AG08395 (cell line): ENCODE results near the gene EFCAB5.
"Not testable (repeated sequence)": the region's sequence is repeated elsewhere in the genome, so short reads cannot be mapped to it uniquely, and the experiment has no call there.

ENCODE experiments used
- DNase-seq: peaks from one replicate; pipeline ENCODE4 v3.0.0; 2012; ENCODE audit warnings: mixed read lengths, low spot score

Gene EFCAB5

DNA sequence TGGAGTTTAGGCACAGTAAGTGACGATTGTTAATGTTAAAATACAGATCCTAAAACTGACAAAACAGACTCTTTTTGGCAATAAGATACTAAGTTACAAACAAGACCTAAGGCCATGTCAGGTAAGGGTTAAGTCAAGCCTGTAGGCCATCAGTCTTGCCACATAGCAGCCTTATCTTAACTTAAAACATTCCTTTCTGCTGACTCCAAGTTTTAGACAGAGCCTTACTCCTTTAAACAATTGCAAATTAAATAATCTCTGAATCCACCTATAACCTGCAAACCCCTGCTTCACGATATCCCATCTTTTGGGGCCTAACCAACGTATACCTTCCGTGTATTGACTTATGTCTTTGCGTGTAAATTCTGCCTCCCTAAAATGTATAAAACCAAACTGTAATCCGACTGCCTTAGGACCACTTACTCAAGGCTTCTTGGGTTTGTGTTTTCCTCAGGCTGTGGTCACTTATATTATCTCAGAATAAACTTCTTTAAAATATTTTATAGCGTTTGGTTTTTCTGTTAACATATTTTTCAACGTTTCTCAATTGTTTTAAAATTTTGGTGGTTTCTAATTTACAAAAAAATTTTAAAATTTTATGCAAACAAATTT lies 64.4 kb downstream of the EFCAB5 start:
- no peak for DNase-seq

DNA sequence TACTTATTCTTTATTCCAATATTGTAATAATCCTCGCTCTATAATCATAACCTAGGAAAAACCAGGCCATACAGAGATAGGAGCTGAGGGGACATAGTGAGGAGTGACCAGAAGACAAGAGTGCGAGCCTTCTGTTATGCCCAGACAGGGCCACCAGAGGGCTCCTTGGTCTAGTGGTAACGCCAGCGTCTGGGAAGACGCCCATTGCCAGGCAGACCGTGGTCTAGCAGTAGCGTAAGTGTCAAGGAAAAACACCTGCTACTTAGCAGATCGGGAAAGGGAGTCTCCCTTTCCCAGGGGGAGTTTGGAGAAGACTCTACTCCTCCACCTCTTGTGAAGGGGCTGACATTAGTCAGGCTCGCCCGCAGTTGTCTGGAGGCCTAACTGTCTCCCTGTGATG lies 70.5 kb downstream of the EFCAB5 start:
- DNase-seq, result not testable (repeated sequence)

DNA sequence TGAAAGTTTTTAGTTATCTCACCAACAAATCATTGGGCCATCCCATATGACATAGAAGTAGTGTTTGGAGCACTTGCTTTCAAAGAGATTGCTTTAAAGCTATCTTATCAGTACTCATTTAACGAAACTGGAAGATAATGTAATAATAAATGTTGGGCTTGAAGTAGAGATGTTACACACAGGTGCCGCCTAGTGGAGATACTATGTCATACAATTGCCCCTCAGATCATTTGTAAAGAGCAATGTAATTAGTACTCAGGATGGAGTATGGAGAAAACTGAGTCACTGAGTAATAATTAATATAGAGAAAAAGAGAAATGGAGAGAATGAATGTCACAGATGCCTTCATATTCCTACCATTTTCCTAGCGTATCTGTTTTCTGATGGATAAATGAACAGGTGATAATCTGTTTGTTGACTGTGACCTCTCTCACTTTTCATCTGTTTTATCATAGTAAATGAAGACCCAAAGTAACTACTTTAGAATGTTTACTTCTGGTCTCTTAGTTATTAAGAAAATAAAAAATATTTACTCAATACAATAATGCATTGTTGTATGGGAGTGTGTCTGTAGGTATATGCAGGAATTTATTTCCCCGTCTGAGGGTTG lies 80.4 kb downstream of the EFCAB5 start:
- DNase-seq, result peak; percentile 64

DNA sequence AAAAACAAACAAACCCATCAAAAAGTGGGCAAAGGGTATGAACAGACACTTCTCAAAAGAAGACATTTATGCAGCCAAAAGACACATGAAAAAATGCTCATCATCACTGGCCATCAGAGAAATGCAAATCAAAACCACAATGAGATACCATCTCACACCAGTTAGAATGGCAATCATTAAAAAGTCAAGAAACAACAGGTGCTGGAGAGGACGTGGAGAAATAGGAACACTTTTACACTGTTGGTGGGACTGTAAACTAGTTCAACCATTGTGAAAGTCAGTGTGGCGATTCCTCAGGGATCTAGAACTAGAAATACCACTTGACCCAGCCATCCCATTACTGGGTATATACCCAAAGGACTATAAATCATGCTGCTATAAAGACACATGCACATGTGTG lies 83.9 kb downstream of the EFCAB5 start:
- not testable (repeated sequence) for DNase-seq

DNA sequence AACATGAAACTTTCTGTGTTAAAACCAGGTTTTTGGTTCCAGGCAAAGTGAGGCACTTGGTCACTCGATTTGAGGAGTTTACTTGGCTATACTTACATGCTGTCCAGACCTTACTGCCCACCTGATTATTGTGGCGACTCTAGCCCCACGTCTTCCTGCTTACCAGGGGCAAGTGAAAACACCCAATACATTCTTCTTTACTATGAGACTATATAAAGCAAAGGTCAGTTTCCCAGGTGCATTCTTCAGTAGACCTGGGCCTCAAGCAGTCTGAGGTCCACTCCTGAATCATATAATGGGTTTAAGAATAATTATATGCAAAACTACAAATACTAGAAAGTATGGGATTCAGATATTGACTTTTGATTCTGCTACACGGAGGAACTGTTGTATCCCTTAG lies 86.2 kb downstream of the EFCAB5 start:
- no peak for DNase-seq

DNA sequence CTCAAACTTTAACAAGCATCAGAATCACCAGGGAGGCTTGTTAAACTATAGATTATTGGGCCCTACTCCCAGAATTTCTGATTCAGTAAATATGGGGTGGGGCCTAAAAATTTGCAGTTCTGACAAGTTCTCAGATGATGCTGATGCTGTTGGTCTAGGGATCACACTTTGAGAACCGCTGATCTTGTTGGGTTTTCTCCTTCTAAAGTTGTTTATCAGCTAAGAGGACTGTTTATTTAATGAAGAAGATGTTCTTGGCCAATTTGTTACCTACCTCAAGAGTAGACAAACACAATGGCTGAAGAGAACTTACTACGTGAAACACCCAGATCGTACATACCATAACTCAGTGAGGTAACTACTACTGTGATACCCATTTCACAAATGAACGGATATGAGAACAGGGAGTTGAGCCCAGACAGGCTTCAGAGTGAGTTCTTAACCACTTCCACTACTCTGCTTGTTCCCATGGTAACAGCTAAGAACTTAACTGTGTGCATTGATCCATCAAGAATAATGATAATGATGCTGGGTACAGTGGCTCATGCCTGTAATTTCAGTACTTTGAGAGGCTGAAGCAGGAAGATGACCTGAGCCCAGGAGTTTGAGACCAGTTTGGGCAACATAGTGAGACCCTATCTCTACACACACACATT lies 89.9 kb downstream of the EFCAB5 start:
- DNase-seq, result no peak

DNA sequence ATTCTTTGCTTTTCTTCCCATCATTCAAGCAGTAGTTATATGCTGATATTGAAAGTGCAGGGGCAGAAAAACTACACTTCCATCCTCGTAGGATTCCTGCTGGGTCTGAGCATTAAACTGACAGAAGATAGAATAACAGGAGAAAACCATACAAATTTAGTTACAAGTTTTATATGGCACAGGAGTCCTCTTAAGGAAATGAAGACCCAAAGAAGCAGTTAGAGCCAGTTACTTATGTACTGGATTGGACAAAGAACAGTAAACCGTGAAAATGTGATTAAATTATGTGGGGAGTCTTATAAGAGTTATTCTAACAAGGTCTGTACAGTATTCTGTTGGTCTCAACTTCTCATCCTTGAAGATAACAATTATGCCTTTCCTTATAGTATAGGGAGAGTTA lies 93.9 kb downstream of the EFCAB5 start:
- no peak for DNase-seq

DNA sequence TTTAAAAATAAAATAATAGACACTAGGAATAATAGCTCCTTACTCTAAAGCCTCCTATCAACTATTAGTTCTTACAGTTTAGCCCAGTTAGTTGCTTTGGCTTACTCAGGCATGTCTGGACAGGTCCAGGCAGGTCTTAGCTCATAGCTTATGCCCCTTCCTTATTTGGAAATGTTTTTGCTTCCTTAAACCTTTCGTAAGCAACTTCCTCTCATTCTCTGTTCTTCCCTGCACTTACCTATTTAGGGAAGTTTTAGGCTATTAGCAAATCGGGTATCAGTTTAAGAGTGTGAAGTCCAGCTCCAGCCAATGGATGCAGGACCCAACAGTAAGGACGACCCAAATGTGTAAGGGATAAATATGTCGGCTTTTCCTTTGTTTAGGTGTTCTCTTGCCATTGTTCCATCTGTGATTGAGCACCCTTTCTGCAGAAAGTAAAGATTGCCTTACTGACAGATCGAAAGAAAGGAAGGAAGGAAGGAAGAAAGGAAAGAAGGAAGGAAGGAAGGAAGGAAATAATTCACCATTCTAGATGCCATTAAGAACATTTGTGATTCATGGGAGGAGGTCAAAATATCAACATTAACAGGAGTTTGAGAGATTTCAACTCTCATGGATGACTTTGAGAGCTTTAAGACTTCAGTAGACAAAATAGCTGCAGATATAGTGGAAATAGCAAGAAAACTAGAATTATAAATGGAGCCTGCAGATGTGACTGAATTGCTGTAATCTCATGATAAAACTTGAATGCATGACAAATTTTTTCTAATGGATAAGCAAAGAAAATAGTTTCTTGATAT lies 99.5 kb downstream of the EFCAB5 start:
- not testable (repeated sequence) for DNase-seq

DNA sequence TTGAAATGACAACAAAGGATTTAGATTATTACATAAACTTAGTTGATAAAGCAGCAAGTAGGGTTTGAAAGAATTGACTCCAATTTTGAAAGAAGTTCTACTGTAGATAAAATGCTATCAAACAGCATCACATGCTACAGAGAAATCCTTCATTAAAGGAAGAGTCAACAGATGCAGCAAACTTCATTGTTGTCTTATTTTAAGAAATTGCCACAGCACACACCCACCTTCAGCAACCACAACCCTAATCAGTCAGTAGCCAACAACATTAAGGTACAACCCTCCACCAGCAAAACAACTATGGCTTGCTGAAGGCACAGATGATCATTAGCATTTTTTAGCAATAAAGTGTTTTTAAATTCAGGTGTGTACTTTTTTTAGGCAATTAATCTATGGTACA lies 100.1 kb downstream of the EFCAB5 start:
- no peak for DNase-seq

DNA sequence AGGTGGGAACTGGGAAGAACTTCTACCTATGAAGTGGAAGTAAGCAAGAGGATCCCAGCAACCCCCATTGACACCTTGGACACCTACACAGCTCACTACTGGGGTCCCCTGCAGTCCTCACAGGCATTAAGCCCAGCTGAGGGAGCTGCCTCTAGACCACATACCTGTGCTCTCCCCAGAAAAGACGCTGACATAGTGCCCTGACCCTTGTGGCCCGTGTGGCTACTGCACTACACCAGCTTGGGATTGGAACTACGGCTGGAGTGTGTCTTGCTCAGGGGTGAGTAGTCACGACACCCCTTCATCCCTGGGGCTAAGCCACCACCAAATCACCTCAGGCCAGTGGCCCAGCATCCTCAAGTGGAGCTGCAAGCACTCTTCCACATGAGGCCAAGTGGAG lies 120.9 kb downstream of the EFCAB5 start:
- DNase-seq, result no peak

DNA sequence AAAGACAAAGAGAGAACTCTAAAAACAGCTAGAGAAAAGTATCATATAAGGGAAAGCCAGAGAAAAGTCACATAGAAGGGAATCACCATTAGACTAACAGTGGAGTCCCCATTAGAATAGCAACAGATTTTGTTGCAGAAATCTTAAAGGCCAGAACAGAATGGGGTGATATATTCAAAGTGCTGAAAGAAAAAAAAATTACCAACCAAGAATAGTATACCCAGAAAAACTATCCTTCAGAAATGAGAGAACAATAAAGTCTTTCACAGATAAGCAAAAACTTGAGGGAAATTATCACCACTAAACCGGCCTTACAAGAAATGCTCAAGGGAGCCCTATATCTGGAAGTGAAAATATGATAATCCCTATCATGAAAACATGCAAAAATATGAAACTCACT lies 123.3 kb downstream of the EFCAB5 start:
- no peak for DNase-seq

DNA sequence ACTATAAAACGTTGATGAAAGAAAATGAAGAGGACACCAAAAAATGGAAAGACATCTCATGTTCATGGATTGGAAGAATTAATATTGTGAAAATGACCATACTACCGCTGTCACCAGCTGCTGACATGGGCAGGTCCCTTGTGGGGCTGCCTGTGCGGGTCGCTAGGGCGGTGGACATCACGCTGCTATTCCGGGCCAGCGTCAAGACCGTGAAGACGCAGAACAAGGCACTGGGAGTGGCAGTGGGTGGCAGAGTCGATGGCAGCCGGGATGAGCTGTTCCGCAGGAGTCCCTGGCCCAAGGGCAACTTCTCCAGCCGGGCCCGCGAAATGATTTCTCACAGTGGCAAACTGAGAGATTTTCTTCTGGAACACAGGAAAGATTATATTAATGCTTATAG lies 127.0 kb downstream of the EFCAB5 start:
- no peak for DNase-seq

DNA sequence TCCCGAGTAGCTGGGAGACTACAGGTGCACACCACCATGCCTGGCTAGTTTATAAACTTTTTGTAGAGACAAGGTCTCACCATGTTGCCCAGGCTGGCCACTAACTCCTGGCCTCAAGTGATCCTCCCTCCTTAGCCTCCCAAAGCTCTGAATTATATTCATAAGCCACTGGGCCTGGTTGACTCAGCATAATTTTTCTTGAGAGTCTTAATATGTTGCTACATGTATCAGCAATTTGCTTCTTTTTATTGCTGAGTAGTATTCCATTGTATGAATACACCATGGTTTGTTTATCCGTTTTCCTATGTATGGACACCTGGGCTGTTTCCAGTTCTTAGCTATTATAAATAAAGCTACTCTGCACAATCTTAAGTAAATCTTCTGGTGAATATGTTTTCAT lies 132.8 kb downstream of the EFCAB5 start:
- DNase-seq, result no peak

DNA sequence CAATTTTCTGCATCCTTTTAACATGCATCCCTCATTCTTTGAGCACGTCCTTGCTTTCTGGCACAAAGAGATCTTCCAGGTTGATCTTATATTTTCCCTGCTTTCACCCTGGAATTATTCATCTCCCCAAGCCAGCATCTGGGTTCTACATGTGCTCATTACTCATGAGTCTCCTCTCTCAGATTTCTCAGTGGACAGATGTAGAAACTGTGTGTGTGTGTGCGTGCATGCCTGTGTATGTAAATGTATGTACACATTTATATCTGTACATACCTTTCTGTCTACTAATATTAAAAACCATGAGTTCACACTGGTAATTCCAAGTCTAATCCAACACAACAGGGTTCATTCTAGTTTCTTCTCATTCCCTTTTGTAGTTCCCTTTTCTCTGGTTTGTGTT lies 133.3 kb downstream of the EFCAB5 start:
- DNase-seq, result no peak

DNA sequence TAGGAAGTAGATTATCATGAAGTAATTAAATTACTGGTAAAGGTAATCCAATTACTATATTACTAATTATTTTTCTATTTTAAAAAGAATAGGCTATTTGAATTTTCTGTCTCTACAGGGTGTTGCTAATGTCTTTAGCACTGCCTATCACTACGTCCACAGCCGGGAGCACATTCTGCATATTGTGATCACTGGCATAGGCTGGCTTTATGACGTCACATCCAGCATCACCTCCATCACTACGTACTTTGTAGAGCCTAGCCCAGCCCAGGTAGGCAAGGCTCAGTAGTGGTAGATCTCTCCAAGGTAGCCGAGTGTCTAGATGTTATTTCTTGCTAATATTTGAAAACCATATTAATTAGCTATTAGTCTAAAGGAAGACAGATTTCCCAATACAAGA lies 141.3 kb downstream of the EFCAB5 start:
- no peak for DNase-seq

DNA sequence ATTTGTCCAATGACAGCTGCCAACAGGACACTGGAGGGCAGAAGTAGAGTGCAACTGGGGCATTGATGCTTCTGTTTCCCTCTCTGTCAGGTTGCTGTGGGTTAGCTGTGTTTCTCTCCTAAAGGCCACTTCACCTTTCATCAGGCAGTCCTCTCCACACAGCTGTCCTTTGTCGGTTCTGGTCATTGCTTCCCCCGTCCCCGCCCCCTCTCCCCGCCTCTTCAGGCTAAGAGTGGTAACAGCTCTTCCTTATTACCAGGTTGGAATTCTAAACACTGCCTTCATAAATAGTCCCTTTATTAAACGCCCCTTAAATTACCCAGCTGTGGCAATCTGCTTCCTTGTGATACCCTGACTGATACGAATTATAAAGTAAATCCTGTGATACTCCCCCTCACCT lies 143.4 kb downstream of the EFCAB5 start:
- no peak for DNase-seq

DNA sequence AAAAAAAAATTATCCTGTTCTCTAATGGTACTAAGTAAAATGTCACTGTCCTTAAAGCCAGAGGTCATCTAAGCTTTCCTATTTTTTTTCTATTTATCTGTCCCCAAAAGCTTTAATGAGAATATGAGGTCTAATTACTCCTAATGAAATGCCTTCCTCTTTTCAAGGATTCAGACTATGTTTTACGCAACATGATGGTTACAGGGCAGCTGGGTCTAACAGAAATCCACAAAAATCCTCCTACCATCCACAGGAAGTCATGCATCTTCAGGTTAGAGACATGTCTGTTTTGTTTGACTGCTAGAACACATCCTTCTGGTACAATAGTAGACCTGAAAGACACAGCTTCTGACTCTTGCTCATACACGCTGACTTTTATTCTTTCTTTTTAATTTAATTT lies 145.5 kb downstream of the EFCAB5 start:
- no peak for DNase-seq

DNA sequence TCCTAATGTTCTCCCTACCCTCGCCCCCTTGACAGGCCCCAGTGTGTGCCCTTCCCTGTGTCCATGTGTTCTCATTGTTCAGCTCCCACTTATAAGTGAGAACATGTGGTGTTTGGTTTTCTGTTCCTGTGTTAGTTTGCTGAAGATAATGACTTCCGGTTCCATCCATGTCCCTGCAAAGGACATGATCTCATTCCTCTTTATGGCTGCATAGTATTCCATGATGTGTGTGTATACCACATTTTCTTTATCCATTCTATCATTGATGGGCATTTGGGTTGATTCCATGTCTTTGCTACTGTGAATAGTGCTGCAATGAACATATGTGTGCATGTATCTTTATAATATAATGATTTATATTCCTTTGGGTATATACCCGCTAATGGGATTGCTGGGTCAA lies 146.0 kb downstream of the EFCAB5 start:
- DNase-seq, result not testable (repeated sequence)

DNA sequence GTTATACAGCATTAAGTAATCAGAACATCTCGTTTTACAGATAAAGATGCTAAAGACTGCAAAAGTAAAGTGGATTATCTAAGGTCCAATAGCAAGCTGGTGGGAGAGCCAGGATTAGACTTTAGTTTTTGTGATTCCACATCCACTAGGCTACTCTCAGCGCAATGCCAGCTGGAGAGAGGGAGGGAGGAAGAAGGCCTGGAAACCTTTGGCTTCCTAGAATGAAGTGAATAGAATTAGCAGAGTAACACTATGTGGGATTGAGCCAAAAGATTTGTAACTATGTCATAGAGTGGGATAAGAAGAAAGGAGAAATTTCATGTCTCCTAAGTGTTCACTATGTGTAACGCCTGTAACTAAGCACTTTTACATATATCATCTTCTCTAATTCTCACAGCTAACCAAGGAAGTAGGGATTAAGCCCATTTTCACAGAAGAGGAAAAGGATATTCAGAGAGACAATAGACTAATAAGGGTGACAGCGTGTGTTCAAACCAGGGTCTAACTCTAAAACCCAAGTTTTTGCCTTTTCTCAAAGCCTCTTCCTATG lies 149.8 kb downstream of the EFCAB5 start:
- DNase-seq, result no peak

DNA sequence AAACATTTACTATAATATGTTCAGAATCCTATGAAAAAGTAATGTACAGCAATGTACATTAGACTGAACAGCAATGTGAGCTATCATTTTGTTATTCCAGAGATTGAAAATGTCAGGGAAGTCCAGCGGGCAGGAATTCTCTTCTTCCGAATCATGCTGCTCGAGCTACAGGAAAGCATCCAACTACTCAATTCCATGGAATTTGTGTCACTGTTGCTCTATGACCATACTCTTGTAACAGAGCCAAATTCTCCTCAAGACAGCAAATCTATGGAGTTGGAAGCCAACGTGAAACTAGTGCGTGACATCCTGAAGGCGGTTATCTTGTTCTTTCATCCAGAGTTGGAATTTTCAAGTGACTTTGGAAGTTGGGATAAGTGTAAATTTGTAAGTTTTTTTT lies 150.3 kb downstream of the EFCAB5 start:
- peak; percentile 73 for DNase-seq

DNA sequence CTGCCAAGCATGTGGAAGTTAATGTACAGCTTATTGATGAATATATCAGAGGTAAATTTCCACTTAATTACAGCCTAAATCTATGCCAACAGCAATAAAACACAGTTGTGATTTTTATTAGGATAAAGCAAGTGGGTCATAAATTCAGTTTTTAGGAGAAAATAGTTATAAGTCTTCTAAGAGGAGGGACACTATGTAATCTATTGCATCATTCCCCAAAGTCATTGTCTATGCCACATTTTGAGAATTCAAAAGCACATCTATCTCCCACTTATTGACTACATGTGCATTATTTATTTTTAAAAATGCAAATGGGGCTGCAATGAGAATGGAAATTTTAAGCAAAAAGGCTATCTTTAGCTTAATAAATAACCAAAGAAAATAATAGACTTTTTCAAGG lies 151.5 kb downstream of the EFCAB5 start:
- no peak for DNase-seq

DNA sequence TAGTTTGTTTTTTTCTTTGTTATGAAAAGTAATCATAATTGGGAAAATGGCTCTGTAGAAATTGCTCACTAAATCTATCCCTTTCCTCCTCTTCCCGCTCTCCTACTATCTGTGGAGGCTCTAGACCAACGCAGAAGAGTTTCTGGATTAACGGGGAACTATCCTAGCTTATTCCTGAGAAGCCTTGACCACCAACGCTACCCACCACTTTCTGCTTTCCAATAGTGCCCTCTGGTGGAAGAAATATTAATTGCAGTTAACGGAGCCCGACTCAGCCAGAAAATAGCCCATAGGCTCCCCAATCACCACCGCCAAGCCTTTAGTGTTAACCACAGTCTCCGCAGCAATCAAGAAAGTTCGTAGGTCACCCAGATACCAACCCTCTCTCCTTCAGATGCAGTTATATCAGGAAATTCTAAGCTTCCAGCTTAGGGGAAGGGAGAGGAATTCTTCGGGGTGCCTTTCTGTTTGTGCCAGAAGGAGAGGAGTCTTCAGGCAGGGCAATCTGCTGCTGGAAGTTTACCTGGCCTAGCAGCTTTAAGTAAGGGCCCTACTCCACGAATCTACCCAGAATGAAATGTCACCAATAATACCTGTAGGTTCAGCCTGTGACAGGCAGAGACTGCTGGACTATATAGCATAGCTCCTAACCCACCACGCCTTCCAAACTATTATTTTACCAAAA lies 152.2 kb downstream of the EFCAB5 start:
- peak; percentile 83 for DNase-seq
